Measurements from ENCODE around the gene PRSS22. TPM values are rescaled to one million over a fixed set of nuclear protein-coding genes. Genes with fewer than 3 reads are reported as not detected.

Gene PRSS22
- polyA plus RNA-seq, 1 of the 3 experiments (the other 2 are of a cell fraction) = not detected

DNA sequence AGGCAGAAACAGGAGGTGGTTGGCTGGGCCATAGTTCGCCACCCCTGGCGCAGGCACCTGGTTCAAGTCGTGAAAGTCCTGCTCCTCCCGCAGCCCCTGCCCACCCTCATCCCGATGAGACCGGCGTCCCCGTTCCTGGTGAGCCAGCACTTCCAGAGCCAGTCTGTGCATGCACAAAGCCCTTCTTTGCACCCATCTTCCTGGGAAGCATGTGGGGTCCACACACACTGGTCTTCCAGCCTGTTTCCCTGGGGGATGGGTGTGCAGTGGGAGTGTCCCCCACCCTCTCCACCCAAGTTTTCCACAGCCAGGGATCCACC is 29.5 kb downstream of the PRSS22 start:
- Histone ChIP-seq H3K9ac (no peak overlapping the region), H3K9me3 (no peaks in the 10 kb centered on the region), H3K36me3 (replicated peaks in 1 of 2; ENCODE audit: control insufficient read depth in 1 of 2, insufficient read depth in 2 of 2, low read length in 1 of 2) (no peaks in the 10 kb centered on the region), H3K9me2 (no peaks in the 10 kb centered on the region), H3K4me2 (no peak overlapping the region), H2AFZ (ENCODE audit: low read depth) (no peak overlapping the region), H3K4me3 (ENCODE audit: low read depth in 2 of 2, low read length in 1 of 2) (no peak overlapping the region), H3K27ac (ENCODE audit: low read depth in 2 of 2, low read length in 1 of 2) (no peak overlapping the region), H3K4me1 (ENCODE audit: control insufficient read depth in 1 of 2, insufficient read depth in 2 of 2, low read depth in 1 of 2, low read length in 1 of 2) (peaks cover 0 to 15% of the 10 kb centered on the region in 2 experiments; a peak in 1 of 4 replicates), H3K79me2 (ENCODE audit: insufficient read depth) (no peaks in the 10 kb centered on the region), H4K20me1 (ENCODE audit: insufficient read depth) (no peaks in the 10 kb centered on the region), H3K27me3 (ENCODE audit: insufficient read depth) (no peaks in the 10 kb centered on the region; the same call in 1 of the 2 replicates), H3F3A (replicated peaks; ENCODE audit: insufficient read depth) (no peaks in the 10 kb centered on the region)
- CTCF ChIA-PET = interaction anchor here (0.8 to 2.2 kb wide), 3 partner anchors 11 to 75 kb away, joined by 3 to 17 read pairs (median 6); no protein-coding TSS in a partner anchor
- POLR2A ChIA-PET = no interaction called here
- no peak for DNase-seq
- 80% methylated on average over 1 of the region's 8 CpGs for WGBS (ENCODE audit: low lambda C conversion rate)
- TF ChIP-seq SIN3A (IDR thresholded peaks at IDR 0.05; ENCODE audit: borderline replicate concordance, low read depth, low read length) = no peak
- TF ChIP-seq SMC3 (IDR thresholded peaks at IDR 0.05; ENCODE audit: low read depth, low read length) = no peak
- TF ChIP-seq FOSL2 (IDR thresholded peaks at IDR 0.05; ENCODE audit: borderline replicate concordance, low read depth) = no peak
- TF ChIP-seq, protein P1, sequence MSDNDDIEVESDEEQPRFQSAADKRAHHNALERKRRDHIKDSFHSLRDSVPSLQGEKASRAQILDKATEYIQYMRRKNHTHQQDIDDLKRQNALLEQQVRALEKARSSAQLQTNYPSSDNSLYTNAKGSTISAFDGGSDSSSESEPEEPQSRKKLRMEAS (IDR thresholded peaks at IDR 0.05; ENCODE audit: low read depth) = no peak
- TF ChIP-seq RAD21 (IDR thresholded peaks at IDR 0.05; ENCODE audit: low read length) = no peak
- no peak for TF ChIP-seq JUND (IDR thresholded peaks at IDR 0.05)
- TF ChIP-seq TAF1 (IDR thresholded peaks at IDR 0.05; ENCODE audit: borderline replicate concordance, low read depth, low read length) = no peak
- no peak for TF ChIP-seq CHD2 (IDR thresholded peaks at IDR 0.05; ENCODE audit: low read length, partially characterized antibody)
- TF ChIP-seq FOXJ3 (CRISPR knock-in tag; IDR thresholded peaks at IDR 0.05) = no peak
- TF ChIP-seq, protein P2, sequence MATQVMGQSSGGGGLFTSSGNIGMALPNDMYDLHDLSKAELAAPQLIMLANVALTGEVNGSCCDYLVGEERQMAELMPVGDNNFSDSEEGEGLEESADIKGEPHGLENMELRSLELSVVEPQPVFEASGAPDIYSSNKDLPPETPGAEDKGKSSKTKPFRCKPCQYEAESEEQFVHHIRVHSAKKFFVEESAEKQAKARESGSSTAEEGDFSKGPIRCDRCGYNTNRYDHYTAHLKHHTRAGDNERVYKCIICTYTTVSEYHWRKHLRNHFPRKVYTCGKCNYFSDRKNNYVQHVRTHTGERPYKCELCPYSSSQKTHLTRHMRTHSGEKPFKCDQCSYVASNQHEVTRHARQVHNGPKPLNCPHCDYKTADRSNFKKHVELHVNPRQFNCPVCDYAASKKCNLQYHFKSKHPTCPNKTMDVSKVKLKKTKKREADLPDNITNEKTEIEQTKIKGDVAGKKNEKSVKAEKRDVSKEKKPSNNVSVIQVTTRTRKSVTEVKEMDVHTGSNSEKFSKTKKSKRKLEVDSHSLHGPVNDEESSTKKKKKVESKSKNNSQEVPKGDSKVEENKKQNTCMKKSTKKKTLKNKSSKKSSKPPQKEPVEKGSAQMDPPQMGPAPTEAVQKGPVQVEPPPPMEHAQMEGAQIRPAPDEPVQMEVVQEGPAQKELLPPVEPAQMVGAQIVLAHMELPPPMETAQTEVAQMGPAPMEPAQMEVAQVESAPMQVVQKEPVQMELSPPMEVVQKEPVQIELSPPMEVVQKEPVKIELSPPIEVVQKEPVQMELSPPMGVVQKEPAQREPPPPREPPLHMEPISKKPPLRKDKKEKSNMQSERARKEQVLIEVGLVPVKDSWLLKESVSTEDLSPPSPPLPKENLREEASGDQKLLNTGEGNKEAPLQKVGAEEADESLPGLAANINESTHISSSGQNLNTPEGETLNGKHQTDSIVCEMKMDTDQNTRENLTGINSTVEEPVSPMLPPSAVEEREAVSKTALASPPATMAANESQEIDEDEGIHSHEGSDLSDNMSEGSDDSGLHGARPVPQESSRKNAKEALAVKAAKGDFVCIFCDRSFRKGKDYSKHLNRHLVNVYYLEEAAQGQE (IDR thresholded peaks at IDR 0.05; ENCODE audit: low read depth, low read length) = no peak
- no peak for TF ChIP-seq RFX5 (IDR thresholded peaks at IDR 0.05; ENCODE audit: low read length)
- no peak for TF ChIP-seq RXRA (IDR thresholded peaks at IDR 0.05; ENCODE audit: borderline replicate concordance, low read depth)
- TF ChIP-seq MXI1 (IDR thresholded peaks at IDR 0.05; ENCODE audit: low read depth, low read length) = no peak
- no peak for TF ChIP-seq FOXM1 (IDR thresholded peaks at IDR 0.05; ENCODE audit: low read depth)
- TF ChIP-seq, protein P3, sequence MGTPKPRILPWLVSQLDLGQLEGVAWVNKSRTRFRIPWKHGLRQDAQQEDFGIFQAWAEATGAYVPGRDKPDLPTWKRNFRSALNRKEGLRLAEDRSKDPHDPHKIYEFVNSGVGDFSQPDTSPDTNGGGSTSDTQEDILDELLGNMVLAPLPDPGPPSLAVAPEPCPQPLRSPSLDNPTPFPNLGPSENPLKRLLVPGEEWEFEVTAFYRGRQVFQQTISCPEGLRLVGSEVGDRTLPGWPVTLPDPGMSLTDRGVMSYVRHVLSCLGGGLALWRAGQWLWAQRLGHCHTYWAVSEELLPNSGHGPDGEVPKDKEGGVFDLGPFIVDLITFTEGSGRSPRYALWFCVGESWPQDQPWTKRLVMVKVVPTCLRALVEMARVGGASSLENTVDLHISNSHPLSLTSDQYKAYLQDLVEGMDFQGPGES (IDR thresholded peaks at IDR 0.05; ENCODE audit: low read depth, low read length) = no peak

Data from SK-N-SH (cell line).